ENCODE results near the gene TACO1.

DNA sequence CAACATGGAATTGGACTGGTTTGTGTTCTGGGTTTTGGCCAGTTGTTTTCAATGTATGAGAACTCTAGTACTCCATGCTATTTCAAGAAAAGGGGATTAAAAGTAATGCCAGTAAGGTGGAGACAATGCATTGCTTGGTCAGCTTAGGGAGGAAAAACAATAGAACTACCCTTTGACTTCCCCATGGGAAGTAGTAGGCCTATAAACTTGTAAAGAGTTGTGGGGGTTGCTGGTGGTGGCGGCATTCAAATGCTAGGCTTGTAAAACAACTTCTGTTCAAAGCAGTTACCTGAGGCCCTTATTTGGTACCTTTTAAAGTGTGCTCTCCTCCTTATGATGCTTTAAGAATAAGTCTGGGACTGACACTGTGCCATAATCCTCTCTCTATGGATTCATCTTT lies 30.9 kb downstream of the TACO1 start:
- TF ChIP-seq EGR1 (IDR thresholded peaks at IDR 0.05; ENCODE audit: borderline replicate concordance in 1 of 2, low read depth in 2 of 2, low read length in 2 of 2) (no peak), POLR2AphosphoS5 (IDR thresholded peaks at IDR 0.05; ENCODE audit: low read length) (no peak), NBN (IDR thresholded peaks at IDR 0.05) (no peak), ZBTB11 (CRISPR knock-in tag; IDR thresholded peaks at IDR 0.05) (no peak), CBX5 (IDR thresholded peaks at IDR 0.05; ENCODE audit: low read depth) (no peak), CREB1 (IDR thresholded peaks at IDR 0.05; ENCODE audit: low read depth) (no peak), EZH2 (IDR thresholded peaks at IDR 0.05; ENCODE audit: borderline replicate concordance, control insufficient read depth, low read depth, low read length) (no peak), STAT1 (conservative IDR thresholded peaks at IDR 0.05) (no peak), NRF1 (conservative IDR thresholded peaks at IDR 0.05; ENCODE audit: low read depth, low read length) (no peak), EP300 (IDR thresholded peaks at IDR 0.05; ENCODE audit: borderline replicate concordance in 1 of 2, control insufficient read depth in 1 of 2, low read depth in 2 of 2, low read length in 2 of 2) (no peak), MYC (IDR thresholded peaks at IDR 0.05; ENCODE audit: insufficient read depth, insufficient read length, insufficient replicate concordance, low read length, severe bottlenecking) (no peak)
- TF ChIP-seq, protein P1, sequence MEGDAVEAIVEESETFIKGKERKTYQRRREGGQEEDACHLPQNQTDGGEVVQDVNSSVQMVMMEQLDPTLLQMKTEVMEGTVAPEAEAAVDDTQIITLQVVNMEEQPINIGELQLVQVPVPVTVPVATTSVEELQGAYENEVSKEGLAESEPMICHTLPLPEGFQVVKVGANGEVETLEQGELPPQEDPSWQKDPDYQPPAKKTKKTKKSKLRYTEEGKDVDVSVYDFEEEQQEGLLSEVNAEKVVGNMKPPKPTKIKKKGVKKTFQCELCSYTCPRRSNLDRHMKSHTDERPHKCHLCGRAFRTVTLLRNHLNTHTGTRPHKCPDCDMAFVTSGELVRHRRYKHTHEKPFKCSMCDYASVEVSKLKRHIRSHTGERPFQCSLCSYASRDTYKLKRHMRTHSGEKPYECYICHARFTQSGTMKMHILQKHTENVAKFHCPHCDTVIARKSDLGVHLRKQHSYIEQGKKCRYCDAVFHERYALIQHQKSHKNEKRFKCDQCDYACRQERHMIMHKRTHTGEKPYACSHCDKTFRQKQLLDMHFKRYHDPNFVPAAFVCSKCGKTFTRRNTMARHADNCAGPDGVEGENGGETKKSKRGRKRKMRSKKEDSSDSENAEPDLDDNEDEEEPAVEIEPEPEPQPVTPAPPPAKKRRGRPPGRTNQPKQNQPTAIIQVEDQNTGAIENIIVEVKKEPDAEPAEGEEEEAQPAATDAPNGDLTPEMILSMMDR (IDR thresholded peaks at IDR 0.05 in 2 of 3, conservative IDR thresholded peaks at IDR 0.05 in 1 of 3; ENCODE audit: control insufficient read depth in 2 of 3, extremely low read depth in 1 of 3, insufficient read depth in 1 of 3, low read depth in 3 of 3, low read length in 3 of 3): no peak
